AG04449 (cell line): ENCODE measurements around the gene STN1.

Source experiments
- CTCF ChIA-PET: fragments of 350-600 bp; formaldehyde crosslinking; extraction: SDS; loops from one replicate; lab custom pipeline; 2021; ENCODE audit warnings: antibody characterized with exemption; lab: Yijun Ruan, JAX
- POLR2A ChIA-PET: fragments of 400-600, 350-600 bp; formaldehyde crosslinking; extraction: SDS; loops from one replicate; lab custom pipeline; 2020; ENCODE audit warnings: antibody characterized with exemption, inconsistent platforms; lab: Yijun Ruan, JAX
- DNase-seq: peaks from one replicate; pipeline ENCODE4 v3.0.0-alpha.2; 2010; ENCODE audit warnings: low read depth, low spot score
- H3K4me3 ChIP-seq: 2 replicates; pipeline ENCODE4 v1.5.1; 2011; ENCODE audit warnings: low read depth, mild to moderate bottlenecking, control low read depth, low read length
- CTCF ChIP-seq: IDR thresholded peaks from one replicate; pipeline ENCODE4 v1.5.1; 2011; ENCODE audit warnings: mild to moderate bottlenecking, moderate library complexity, low read length, control low read depth, inconsistent platforms; ENCODE audit not compliant: insufficient read depth; ENCODE audit errors: missing control alignments

Gene STN1

GRCh38 chr10:103932271-103932670 lies 14.3 kb upstream of the STN1 start:
- H3K4me3 ChIP-seq, result no peak overlapping the region
- ChIA-PET POLR2A (no interaction called here), CTCF (interaction anchor here (0.7 to 0.9 kb wide), 2 partner anchors 47 to 189 kb away, joined by 3 read pairs; partner anchors contain the start of gene SFR1)
- no peak for TF ChIP-seq CTCF
- no peak for DNase-seq

- no peak for TF ChIP-seq CTCF
- ChIA-PET CTCF (no interaction called here), POLR2A (no interaction called here)
- no peak overlapping the region for H3K4me3 ChIP-seq
- no peak for DNase-seq
Measured at GRCh38 chr10:103931603-103932002, 13.6 kb upstream of the STN1 start.

DNA sequence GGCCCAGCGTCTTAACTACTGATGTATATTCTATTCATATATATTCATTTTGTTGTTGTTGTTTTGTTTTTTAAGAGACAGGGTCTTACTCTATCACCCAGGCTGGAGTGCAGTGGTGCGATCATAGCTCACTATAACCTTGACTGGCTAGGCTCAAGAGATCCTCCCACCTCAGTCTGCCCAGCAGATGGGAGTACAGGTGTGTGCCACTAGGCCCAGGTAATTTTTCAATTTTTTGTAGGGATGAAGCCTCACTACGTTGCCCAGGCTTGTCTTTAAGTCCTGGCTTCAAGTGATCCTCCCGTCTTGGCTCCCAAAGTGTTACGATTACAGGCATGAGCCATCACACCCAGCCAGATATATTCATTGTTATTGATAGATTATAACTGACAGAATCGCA lies 12.9 kb upstream of the STN1 start:
- CTCF ChIA-PET, result no interaction called here
- no peak for TF ChIP-seq CTCF
- POLR2A ChIA-PET, result no interaction called here
- no peak overlapping the region for H3K4me3 ChIP-seq
- no peak for DNase-seq

DNA sequence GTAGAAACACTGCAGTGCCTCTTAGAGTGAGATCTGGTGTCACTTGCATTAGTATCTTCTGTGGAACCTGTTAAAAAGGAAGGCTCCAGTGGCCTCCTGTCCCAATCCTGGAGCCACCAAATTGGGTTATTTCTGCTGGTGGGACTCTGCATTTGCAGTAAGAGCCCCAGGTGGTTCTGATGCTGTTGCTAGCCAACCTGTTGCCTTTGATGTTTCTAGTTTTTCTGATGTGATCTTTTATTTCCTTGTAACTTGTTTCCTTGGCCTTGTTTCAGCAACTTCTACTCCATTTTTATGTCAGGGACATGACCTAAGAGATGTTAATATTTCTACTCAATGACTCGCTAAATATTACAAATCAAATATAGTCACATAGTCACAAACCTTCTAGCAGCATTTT lies 12.5 kb upstream of the STN1 start:
- TF ChIP-seq CTCF, result no peak
- ChIA-PET POLR2A (no interaction called here), CTCF (interaction anchor here (1.0 kb wide), 1 partner anchor 245 kb away, joined by 3 read pairs; no protein-coding TSS in a partner anchor)
- DNase-seq, result no peak
- H3K4me3 ChIP-seq, result no peak overlapping the region

DNA sequence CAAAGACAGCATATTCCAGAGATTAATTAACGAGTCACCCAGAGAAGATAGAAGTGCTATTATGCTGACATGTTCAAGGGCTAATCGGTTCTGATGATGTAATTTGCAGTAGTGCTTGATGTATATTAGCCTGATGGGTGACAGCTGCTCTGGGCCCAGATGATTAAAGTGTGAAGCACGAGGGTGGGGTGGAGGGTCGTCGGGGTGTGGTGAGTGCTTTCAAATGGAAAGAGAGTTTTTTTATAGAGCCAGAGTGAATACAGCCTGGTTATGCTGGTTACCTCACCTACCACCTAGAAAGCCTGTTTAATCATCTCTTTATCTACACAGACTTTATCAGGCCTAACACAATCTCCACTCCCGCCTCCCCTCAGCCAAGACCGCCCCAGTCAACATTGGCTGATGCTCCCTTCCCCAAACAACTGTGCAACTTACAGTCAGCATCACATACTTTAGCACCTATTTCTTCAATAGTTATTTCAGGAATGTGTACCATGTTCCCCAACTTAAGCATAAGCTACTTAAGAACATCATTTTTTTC lies 11.5 kb upstream of the STN1 start:
- no peak overlapping the region for H3K4me3 ChIP-seq
- POLR2A ChIA-PET, result no interaction called here
- no peak for TF ChIP-seq CTCF
- DNase-seq, result no peak
- CTCF ChIA-PET, result interaction anchor here (1.0 to 1.4 kb wide), 2 partner anchors 222 to 244 kb away, joined by 3 read pairs; no protein-coding TSS in a partner anchor

GRCh38 chr10:103928784-103929183 lies 10.8 kb upstream of the STN1 start:
- CTCF ChIA-PET, result interaction anchor here (1.4 kb wide), 1 partner anchor 221 kb away, joined by 3 read pairs; no protein-coding TSS in a partner anchor
- no peak overlapping the region for H3K4me3 ChIP-seq
- no peak for DNase-seq
- POLR2A ChIA-PET, result no interaction called here
- TF ChIP-seq CTCF, result no peak
